Measurements from ENCODE around the gene MAML1. TPM values are rescaled to one million over a fixed set of nuclear protein-coding genes. Genes with fewer than 3 reads are reported as not detected.

The MAML1 gene
- total RNA-seq, 3 donors from 2014 or later, result 16.3 to 22.4 (median 21.0) TPM

DNA sequence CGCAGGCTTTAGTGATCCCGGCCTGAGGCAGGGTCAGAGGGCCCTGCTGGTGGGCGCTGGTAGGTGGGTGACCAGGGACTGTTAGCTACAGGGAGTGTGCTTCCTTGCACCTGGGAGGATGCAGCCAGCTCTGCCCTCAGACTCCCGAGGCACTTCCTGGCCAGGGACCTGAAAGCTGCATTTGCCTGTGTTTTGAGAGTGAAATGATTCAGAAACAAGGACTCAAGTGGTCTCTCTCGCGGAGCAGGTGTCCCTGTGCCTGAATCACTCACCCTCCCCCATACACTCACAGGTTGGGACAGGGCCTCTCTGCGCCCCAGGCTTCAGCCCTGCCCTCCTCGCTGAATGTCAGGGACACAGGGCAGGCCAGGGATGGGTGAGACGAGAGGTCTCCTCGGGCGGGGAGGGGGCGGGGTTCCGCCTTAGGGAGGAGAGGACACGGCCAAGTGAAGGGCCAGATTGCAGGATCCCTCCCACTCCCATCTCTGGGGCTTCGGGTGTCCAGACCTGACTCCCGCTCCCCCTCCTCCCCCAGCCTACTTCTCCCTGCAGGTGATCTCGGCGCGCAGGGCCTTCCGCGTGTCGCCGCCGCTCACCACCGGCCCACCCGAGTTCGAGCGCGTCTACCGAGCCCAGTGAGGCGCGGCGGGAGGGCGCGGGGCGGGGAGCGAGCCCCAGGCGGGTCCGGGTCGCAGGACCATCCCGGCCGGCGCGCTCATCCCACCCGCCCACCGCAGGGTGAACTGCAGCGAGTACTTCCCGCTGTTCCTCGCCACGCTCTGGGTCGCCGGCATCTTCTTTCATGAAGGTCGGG lies 62.6 kb downstream of the MAML1 start:
- intact Hi-C loops (cut with DNase I; ENCODE audit: low total_unique reads), result no loop called here
- no peak for DNase-seq (ENCODE audit: low spot score in 2 of 2)
- TF ChIP-seq, protein P1, sequence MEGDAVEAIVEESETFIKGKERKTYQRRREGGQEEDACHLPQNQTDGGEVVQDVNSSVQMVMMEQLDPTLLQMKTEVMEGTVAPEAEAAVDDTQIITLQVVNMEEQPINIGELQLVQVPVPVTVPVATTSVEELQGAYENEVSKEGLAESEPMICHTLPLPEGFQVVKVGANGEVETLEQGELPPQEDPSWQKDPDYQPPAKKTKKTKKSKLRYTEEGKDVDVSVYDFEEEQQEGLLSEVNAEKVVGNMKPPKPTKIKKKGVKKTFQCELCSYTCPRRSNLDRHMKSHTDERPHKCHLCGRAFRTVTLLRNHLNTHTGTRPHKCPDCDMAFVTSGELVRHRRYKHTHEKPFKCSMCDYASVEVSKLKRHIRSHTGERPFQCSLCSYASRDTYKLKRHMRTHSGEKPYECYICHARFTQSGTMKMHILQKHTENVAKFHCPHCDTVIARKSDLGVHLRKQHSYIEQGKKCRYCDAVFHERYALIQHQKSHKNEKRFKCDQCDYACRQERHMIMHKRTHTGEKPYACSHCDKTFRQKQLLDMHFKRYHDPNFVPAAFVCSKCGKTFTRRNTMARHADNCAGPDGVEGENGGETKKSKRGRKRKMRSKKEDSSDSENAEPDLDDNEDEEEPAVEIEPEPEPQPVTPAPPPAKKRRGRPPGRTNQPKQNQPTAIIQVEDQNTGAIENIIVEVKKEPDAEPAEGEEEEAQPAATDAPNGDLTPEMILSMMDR (IDR thresholded peaks at IDR 0.05), result no peak
- TF ChIP-seq POLR2AphosphoS5 (IDR thresholded peaks at IDR 0.05), result no peak
- no peak for TF ChIP-seq POLR2A (IDR thresholded peaks at IDR 0.05)

DNA sequence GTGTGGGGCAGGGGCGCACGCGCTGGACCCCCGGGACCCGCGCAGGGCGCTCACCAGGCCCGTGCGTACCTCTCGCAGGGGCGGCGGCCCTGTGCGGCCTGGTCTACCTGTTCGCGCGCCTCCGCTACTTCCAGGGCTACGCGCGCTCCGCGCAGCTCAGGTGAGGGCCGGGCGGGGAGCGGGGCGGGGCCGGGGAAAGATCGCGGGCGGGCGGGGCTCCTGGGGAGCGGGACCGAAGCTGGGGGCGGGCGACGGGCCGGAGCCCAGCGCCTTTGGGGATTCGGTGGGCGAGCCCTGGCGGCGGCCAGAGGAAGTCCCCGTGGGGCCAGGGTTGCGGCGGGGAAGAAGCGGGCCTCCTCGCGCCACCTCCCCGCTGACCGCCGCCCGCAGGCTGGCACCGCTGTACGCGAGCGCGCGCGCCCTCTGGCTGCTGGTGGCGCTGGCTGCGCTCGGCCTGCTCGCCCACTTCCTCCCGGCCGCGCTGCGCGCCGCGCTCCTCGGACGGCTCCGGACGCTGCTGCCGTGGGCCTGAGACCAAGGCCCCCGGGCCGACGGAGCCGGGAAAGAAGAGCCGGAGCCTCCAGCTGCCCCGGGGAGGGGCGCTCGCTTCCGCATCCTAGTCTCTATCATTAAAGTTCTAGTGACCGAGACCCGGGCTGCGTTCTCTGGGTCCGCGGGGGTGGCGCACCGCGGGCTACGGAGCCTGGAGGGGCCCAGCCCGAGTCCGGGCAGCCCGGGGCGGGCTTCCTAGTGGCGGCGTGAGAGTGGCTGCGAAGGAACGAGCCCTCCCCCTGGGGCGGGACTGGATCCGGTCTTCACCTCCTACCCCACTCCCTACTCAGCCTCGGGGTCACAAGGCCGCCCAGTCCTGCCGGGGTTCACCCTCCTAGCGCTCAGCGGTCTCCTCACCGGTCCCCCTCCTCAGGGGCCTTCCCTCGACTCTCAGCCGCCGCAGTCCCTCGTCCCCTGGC lies 63.5 kb downstream of the MAML1 start:
- Histone ChIP-seq H3K36me3 (peaks cover 10% of the 10 kb centered on the region), H3K27me3 (no peaks in the 10 kb centered on the region), H3K27ac (peak overlapping the region; percentile 90 to 94), H3K9me3 (no peaks in the 10 kb centered on the region), H3K4me3 (peak overlapping the region; percentile 58 to 90 (median 71)), H3K4me1 (peaks cover 3 to 17% of the 10 kb centered on the region in 2 donors)
- peak; percentile 76 for DNase-seq (ENCODE audit: low spot score in 2 of 2)
- intact Hi-C loops (cut with DNase I; ENCODE audit: low total_unique reads), result no loop called here
- no peak for TF ChIP-seq POLR2A (IDR thresholded peaks at IDR 0.05)
- TF ChIP-seq POLR2AphosphoS5 (IDR thresholded peaks at IDR 0.05), result peak in 2 of 3 donors; percentile 14 to 33
- TF ChIP-seq, protein P1 (IDR thresholded peaks at IDR 0.05), result peak in 2 of 3 donors; percentile 15 to 75

More for the DNA sequence above, 62.6 kb downstream of the MAML1 start:
- Histone ChIP-seq H3K27ac (peak overlapping the region; percentile 90 to 94), H3K4me1 (peaks cover 3 to 17% of the 10 kb centered on the region in 2 donors), H3K4me3 (peak overlapping the region; percentile 58 to 90 (median 71)), H3K36me3 (peaks cover 10% of the 10 kb centered on the region), H3K9me3 (no peaks in the 10 kb centered on the region), H3K27me3 (no peaks in the 10 kb centered on the region)

DNA sequence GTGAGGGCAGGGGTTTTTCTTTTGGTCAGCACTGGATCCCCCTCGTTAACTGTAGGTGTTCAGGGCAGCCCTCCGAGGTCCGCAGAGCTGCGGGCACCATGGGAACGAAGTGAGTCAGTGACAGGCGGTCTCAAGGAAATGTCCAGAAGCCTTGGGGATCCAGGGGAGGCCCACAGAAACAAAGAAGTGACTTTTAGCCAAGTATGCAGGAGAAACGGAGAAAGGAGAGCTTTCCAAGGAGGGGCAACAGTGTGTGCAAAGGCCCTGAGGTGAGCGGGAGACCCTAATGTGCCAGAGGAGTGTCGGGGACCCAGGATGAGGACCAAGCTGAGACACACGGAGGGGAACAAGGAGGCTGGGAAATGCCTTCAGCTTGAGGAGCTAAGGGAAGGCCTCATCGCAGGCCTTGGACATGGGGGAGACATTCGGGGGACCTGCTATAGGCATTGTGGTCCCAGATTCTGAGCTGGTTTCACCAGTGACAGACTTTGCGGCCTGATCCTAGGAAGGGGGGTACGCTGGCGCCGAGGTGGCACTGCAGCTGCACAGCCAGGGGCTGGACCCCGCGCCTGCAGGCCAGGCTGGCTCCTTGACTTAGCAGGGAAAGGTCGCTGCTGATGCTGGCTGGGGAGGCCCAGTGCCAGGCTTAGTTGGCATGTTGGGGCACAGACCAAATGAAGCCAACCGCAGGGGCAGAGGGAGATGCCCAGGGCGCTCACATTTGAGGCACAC lies 64.4 kb downstream of the MAML1 start:
- Histone ChIP-seq H3K27ac (peak overlapping the region; percentile 90 to 94), H3K4me1 (peaks cover 3 to 17% of the 10 kb centered on the region in 2 donors), H3K27me3 (no peaks in the 10 kb centered on the region), H3K9me3 (no peaks in the 10 kb centered on the region), H3K4me3 (peak overlapping the region; percentile 58 to 90 (median 71)), H3K36me3 (peaks cover 10% of the 10 kb centered on the region)
- no peak for DNase-seq (ENCODE audit: low spot score in 2 of 2)
- TF ChIP-seq POLR2A (IDR thresholded peaks at IDR 0.05), result no peak
- no peak for TF ChIP-seq POLR2AphosphoS5 (IDR thresholded peaks at IDR 0.05)
- TF ChIP-seq, protein P1 (IDR thresholded peaks at IDR 0.05), result no peak
- intact Hi-C loops (cut with DNase I; ENCODE audit: low total_unique reads), result no loop called here

DNA sequence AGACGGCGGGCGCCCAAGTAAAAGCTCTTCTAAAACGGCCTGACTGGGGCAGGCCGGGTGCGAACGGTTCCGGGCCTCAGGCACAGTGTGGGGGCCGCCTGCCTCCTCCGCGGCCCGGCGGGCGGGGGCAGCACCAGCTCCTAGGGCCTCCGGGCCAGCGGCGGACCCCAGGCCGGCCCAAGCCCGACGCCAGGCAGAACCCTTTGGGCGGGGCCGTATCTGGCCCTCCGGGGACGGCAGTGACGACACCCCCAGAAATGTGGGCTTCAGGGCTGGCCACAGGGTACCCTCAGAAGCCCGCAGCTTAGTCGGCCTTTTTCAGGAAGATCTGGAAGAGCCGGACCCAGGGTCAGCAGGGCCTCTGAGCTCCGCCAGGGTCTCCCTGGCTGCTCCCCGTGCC lies 65.1 kb downstream of the MAML1 start:
- no peak for TF ChIP-seq POLR2A (IDR thresholded peaks at IDR 0.05)
- TF ChIP-seq, protein P1 (IDR thresholded peaks at IDR 0.05), result no peak
- TF ChIP-seq POLR2AphosphoS5 (IDR thresholded peaks at IDR 0.05), result no peak
- H3K4me3 ChIP-seq, result no peak overlapping the region
- peak overlapping the region in 1 of 2 donors; percentile 25 for H3K27ac ChIP-seq
- DNase-seq (ENCODE audit: low spot score in 2 of 2), result no peak
- peaks cover 10% of the 10 kb centered on the region for H3K36me3 ChIP-seq
- intact Hi-C loops (cut with DNase I; ENCODE audit: low total_unique reads), result no loop called here
- H3K9me3 ChIP-seq, result no peaks in the 10 kb centered on the region
- H3K27me3 ChIP-seq, result no peaks in the 10 kb centered on the region
- H3K4me1 ChIP-seq, result peaks cover 3 to 23% of the 10 kb centered on the region in 2 donors
